Endometrial microvascular endothelial cells (primary cell): ENCODE results near the gene INSYN2A. TPM values are rescaled to one million over a fixed set of nuclear protein-coding genes. Genes with fewer than 3 reads are reported as not detected.

Experiments used
- in situ Hi-C: cut with HindIII; loops from 2 replicates; pipeline ENCODE4 v1.10.0; 2017; ENCODE audit warnings: low sequenced_read_pairs, low pct_unique_long_range_greater_than_20kb; ENCODE audit errors: inconsistent ontology term
- total RNA-seq: library from RNA; depleted of rRNA; stranded (reverse); fragments of >200 nt; gene quantifications from one replicate; pipeline ENCODE4 v1.2.3, GENCODE V29; 2015; ENCODE audit errors: inconsistent ontology term

Gene INSYN2A
- total RNA-seq: not detected

- in situ Hi-C loops: no loop called here
Observed at GRCh38 chr10:127196282-127197153, at the start of gene INSYN2A. Gene INSYN2A (minus strand): TSS chr10:127196591. CDS start chr10:127176395, 20,196 bp downstream.

DNA sequence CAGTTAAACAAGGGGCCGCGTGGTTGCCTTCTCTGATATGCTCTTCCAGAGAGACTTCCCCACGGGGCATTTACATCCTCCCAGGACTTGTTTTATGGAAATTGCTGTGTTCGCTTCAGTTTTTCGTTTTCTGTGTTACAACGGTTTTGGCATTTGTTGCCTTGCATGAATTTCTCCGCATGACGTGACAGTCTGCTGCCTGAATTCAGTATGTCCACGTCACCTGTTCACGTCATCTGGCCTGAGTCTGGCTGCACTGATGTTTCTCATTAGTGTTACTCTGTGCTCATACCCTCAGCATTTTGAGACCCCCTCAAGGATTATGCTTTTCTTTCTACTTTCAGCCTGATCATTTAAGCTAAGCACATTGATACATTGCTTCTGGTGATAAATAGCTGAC is 49.1 kb upstream of the INSYN2A start:
- in situ Hi-C loops: no loop called here

GRCh38 chr10:127243490-127244272 is 47.3 kb upstream of the INSYN2A start:
- in situ Hi-C loops: no loop called here

DNA sequence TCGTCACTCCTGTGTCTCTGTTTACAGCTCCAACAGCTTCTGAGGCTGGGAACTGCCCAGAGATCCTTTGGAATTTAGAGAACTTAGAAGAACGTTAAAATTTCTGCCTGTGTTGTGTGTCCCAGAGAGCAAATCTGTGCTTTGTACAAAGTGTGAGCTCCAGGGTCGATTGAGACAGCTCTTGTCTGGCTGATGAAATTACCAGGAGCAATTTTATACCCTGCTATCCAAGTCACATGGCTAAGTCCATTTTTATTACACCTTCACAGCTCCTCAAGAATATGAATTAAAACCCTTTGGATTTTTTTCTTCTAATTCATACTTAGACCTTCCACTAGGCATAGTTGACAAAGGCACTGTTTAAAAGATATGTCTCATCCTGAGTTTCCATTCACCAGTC is 46.5 kb upstream of the INSYN2A start:
- in situ Hi-C loops: no loop called here

- in situ Hi-C loops: no loop called here
Observed at GRCh38 chr10:127236266-127236665, 39.9 kb upstream of the INSYN2A start.

GRCh38 chr10:127234306-127234800 is 38.0 kb upstream of the INSYN2A start:
- in situ Hi-C loops: no loop called here

GRCh38 chr10:127228195-127228787 is 31.9 kb upstream of the INSYN2A start:
- in situ Hi-C loops: no loop called here

DNA sequence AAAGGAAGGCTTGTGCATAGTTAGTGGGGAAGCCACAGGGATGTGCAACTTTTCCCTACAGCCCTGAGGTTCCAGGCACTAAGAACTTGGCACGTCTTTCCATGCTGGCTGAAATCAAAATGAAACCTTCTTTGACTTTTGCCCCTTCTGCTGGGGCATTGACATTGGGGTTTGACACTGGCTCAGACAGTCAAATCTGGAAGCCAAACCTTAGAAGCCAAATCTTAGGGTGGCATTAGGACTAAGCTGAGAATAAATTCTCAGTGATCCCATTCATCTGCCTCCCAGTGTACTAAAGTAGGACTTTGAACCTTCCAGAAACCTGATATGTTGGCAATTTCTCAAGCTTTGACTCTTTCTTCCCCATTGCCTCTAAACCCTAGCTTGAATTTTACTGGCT is 31.3 kb upstream of the INSYN2A start:
- in situ Hi-C loops: no loop called here

DNA sequence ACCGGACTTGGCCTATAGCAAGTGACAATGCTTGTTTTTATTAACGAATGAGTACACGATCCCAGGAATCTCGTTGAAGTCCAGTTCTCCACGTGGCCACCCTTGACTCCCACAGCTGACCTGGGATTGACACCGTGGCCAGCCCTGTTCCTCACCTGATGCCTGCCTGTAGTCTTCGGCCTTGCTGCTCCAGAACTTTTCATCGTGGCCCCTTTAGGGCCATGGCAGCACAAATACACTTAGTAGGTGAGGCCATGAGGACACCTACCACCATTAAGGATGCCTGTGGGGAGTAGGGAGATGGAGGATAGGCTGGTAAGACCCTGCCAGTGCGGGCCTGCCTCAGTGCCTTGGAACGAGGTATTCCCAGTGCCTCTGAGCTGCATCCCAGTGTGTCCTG is 30.6 kb upstream of the INSYN2A start:
- in situ Hi-C loops: no loop called here

GRCh38 chr10:127221281-127221680 is 24.9 kb upstream of the INSYN2A start:
- in situ Hi-C loops: no loop called here

- in situ Hi-C loops: no loop called here
Observed at GRCh38 chr10:127218658-127219057, 22.3 kb upstream of the INSYN2A start.

GRCh38 chr10:127216786-127217185 is 20.4 kb upstream of the INSYN2A start:
- in situ Hi-C loops: no loop called here

- in situ Hi-C loops: no loop called here
Observed at GRCh38 chr10:127216274-127216673, 19.9 kb upstream of the INSYN2A start.

GRCh38 chr10:127215866-127216265 is 19.5 kb upstream of the INSYN2A start:
- in situ Hi-C loops: no loop called here

GRCh38 chr10:127210936-127211466 is 14.6 kb upstream of the INSYN2A start:
- in situ Hi-C loops: no loop called here

- in situ Hi-C loops: no loop called here
Observed at GRCh38 chr10:127207081-127207480, 10.7 kb upstream of the INSYN2A start.

GRCh38 chr10:127203067-127203466 is 6.7 kb upstream of the INSYN2A start:
- in situ Hi-C loops: no loop called here

DNA sequence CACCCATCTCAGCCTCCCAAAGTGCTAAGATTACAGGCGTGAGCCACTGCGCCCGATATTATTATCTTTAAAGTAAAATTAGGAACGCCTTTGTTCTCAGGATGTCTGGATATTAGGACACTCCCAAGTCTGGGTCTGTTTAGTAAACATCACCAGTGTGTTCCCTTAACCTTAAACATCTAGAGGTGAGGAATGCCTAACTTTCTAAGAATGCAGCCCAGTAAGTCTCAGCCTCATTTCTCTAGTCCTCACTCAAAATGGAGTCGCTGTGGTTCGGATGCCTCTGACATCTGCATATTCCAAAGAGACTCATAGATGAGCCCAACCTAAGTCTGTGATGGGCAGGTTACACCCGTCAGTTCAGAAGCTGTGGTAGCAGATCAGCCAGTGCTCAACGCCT is 4.3 kb upstream of the INSYN2A start:
- in situ Hi-C loops: no loop called here

DNA sequence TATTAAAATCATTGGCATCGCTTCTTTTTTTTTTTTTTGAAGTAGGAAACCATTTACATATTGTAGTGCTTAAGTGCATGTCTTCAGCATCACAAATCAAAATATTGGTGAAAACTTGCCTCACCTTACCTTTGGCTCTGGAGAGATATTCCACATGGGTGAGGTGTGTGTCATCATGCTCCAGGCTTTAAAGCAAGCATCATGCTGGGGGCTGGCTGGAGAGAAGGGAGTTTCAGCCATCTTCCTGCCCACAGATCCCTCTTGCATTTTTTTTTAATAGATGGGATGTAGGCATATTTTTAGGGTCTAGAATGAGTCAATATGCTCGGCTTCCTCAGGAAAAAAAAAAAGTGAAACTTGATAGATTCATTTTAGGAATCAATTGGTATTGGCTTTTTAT is 2.3 kb upstream of the INSYN2A start:
- in situ Hi-C loops: no loop called here
